Measurements from ENCODE around the gene ARRB2. TPM values are rescaled to one million over a fixed set of nuclear protein-coding genes. Genes with fewer than 3 reads are reported as not detected.
"Not testable (repeated sequence)": the region's sequence is repeated elsewhere in the genome, so short reads cannot be mapped to it uniquely, and the experiment has no call there.

Gene ARRB2
- total and polyA plus RNA-seq, 12 donors, result 10.8 to 53.5 (median 17.2) TPM

DNA sequence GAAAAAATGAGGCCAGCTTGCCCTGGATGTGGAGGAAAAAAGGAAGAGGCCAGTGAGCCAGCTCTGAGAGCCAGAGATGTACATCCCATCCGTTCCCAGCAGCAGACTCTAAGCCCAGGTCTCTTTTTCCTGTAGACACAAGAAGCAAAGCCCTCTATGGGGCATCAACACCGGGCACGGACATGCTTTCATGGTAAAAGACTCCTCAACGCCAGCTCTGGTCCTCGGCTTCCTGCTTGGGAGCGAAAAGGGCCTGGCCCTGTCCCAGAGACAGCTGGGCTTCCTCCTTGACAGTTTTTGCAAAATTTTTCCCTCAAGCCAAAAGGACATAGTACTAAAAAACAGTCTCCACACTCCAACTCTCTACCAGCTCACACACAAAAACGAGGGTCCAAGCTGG, 33.6 kb upstream of the ARRB2 start:
- 75 to 90% methylated on average over 7 of the region's 7 CpGs for WGBS, 2 donors
- no peaks in the 10 kb centered on the region for H3K9me3 ChIP-seq
- peaks cover 0 to 100% (median 69%) of the 10 kb centered on the region in 9 donors for H3K36me3 ChIP-seq
- H3K27me3 ChIP-seq, result no peaks in the 10 kb centered on the region
- H3K4me3 ChIP-seq, result no peak overlapping the region
- TF ChIP-seq, protein P1, sequence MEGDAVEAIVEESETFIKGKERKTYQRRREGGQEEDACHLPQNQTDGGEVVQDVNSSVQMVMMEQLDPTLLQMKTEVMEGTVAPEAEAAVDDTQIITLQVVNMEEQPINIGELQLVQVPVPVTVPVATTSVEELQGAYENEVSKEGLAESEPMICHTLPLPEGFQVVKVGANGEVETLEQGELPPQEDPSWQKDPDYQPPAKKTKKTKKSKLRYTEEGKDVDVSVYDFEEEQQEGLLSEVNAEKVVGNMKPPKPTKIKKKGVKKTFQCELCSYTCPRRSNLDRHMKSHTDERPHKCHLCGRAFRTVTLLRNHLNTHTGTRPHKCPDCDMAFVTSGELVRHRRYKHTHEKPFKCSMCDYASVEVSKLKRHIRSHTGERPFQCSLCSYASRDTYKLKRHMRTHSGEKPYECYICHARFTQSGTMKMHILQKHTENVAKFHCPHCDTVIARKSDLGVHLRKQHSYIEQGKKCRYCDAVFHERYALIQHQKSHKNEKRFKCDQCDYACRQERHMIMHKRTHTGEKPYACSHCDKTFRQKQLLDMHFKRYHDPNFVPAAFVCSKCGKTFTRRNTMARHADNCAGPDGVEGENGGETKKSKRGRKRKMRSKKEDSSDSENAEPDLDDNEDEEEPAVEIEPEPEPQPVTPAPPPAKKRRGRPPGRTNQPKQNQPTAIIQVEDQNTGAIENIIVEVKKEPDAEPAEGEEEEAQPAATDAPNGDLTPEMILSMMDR (IDR thresholded peaks at IDR 0.05), result no peak
- no peak overlapping the region for H3K27ac ChIP-seq
- intact Hi-C loops (cut with DNase I), result no loop called here
- ATAC-seq (peak in 1 of 8 donors; percentile 35), DNase-seq (peak in 1 of 2 donors; percentile 22)
- H3K4me1 ChIP-seq, result peaks cover 0 to 10% (median 0%) of the 10 kb centered on the region in 9 donors

DNA sequence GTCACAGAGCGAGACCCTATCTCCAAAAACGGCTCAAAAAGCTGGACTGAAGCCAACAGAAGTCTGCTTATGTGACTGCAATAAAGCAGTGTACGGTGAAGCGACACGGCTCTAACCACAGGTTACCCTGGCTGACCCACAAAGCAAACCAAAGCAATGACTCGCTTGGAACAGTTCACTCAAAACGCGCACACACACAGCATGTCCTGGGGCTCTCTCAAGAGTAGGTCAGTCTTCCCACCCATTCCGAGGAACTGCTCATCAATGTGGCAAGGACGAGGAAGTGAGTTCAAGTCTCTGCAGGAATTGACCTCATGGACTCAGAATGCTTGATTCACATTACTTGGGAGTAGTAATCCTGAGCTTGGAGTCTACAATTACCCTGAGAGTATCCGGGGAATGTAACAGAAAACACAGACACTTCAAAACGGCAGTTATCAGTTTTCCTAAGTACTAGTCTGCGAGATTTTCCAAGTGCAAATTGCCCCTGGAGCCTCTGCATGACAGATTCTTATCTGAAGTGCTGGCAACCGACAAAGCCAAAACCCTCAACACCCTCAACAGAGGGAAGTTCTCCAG, 31.9 kb upstream of the ARRB2 start:
- Histone ChIP-seq H3K4me1 (peaks cover 0 to 10% (median 0%) of the 10 kb centered on the region in 9 donors), H3K36me3 (peaks cover 0 to 95% (median 65%) of the 10 kb centered on the region in 9 donors), H3K27ac (no peak overlapping the region), H3K9me3 (no peaks in the 10 kb centered on the region), H3K4me3 (no peak overlapping the region), H3K27me3 (no peaks in the 10 kb centered on the region)
- TF ChIP-seq, protein P1 (IDR thresholded peaks at IDR 0.05), result no peak
- 46 to 58% methylated on average over 14 of the region's 14 CpGs for WGBS, 2 donors
- ATAC-seq (peak in 1 of 8 donors; percentile 21), DNase-seq (no peak)
- intact Hi-C loops (cut with DNase I), result no loop called here

DNA sequence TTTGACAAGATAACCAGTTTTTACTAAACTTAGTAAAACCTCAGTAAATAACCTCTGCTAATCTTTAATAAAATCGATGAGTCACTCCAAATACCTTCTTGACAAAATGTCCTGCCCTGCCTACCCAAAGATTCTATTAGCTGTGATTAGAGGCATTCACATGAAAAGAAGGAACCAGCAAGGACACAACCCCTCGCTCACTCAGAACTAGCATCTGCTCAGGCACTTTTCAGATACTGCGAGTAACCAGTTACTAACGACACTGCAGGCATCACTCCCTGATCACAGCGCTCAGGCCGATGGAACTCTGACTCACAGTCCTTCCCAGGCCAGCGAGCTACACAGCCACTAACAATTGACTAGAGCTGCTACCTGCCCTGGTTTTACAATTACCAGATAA, 30.8 kb upstream of the ARRB2 start:
- H3K4me1 ChIP-seq, result peaks cover 0 to 10% (median 0%) of the 10 kb centered on the region in 9 donors

DNA sequence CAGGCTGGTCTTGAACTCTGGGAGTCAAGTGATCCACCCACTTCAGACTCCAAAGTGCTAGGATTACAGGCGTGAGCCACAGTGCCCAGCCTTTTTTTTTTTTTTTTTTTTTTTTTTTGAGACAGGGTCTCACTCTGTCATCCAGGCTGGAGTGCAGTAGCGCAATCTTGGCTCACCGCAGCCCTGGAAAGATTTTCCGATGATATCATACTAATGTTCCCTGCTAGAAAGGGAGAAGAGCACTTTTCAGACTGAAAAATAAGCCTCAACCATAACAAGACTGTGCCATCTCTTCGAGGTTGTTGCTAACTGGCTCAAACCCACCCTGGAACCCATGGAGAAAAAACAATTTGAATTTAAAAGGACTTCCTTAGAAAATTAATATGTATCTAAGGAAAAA, 26.7 kb upstream of the ARRB2 start:
- H3K27me3 ChIP-seq; H3K9me3 ChIP-seq; intact Hi-C loops (cut with DNase I); H3K4me1 ChIP-seq; H3K4me3 ChIP-seq; DNase-seq: not testable (repeated sequence)
- Histone ChIP-seq H3K36me3 (peaks cover 0 to 80% (median 36%) of the 10 kb centered on the region in 9 donors), H3K27ac (peak overlapping the region in 5 of 10 donors; percentile 37 to 71 (median 56))
- peak in 6 of 8 donors; percentile 52 to 79 (median 68) for ATAC-seq
- 74 to 96% methylated on average over 5 of the region's 5 CpGs for WGBS, 2 donors

More for the DNA sequence above, 30.8 kb upstream of the ARRB2 start:
- no peak overlapping the region for H3K4me3 ChIP-seq
- DNase-seq (no peak), ATAC-seq (no peak)
- intact Hi-C loops (cut with DNase I), result no loop called here
- TF ChIP-seq, protein P1 (IDR thresholded peaks at IDR 0.05), result no peak
- H3K9me3 ChIP-seq, result no peaks in the 10 kb centered on the region
- H3K27ac ChIP-seq, result no peak overlapping the region
- H3K36me3 ChIP-seq, result peaks cover 0 to 89% (median 53%) of the 10 kb centered on the region in 9 donors
- 86 to 91% methylated on average over 7 of the region's 7 CpGs for WGBS, 2 donors
- no peaks in the 10 kb centered on the region for H3K27me3 ChIP-seq

DNA sequence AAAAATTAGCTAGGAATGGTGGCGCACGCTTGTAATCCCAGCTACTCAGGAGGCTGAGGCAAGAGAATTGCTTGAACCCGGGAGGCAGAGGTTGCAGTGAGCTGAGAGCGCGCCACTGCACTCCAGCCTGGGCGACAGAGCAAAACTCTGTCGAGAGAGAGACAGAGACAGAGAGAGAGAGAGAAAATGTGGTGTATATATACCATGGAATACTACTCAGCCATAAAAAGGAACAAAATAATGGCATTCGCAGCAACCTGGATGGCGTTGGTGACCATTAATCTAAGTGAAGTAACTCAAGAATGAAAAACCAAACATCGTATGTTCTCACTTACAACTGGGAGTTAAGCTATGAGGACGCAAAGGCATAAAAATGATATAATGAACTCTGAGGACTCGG, 20.6 kb upstream of the ARRB2 start:
- H3K9me3 ChIP-seq; DNase-seq; H3K4me3 ChIP-seq; H3K27me3 ChIP-seq; H3K4me1 ChIP-seq; ATAC-seq; intact Hi-C loops (cut with DNase I); H3K27ac ChIP-seq: not testable (repeated sequence)
- peaks cover 0 to 73% (median 6%) of the 10 kb centered on the region in 9 donors for H3K36me3 ChIP-seq
- WGBS, 2 donors, result 90 to 95% methylated on average over 12 of the region's 12 CpGs
